IPS-18a (cell line): ENCODE results near the gene YWHAE.
"Not testable (repeated sequence)": the region's sequence is repeated elsewhere in the genome, so short reads cannot be mapped to it uniquely, and the experiment has no call there.

ENCODE experiments used
- H3K27ac ChIP-seq: one replicate; pipeline ENCODE4 v1.5.1; 2013; ENCODE audit warnings: low read length
- H3K27me3 ChIP-seq: one replicate; pipeline ENCODE4 v1.6.1; 2013; ENCODE audit warnings: mild to moderate bottlenecking, low read length; ENCODE audit not compliant: control insufficient read depth, insufficient read depth
- H3K36me3 ChIP-seq: one replicate; pipeline ENCODE4 v1.6.1; 2013; ENCODE audit warnings: low read depth, low read length; ENCODE audit not compliant: control insufficient read depth
- H3K4me1 ChIP-seq: one replicate; pipeline ENCODE4 v1.6.1; 2013; ENCODE audit warnings: low read depth, low read length; ENCODE audit not compliant: control insufficient read depth
- H3K4me3 ChIP-seq: one replicate; pipeline ENCODE4 v1.5.1; 2013; ENCODE audit warnings: low read length
- H3K9ac ChIP-seq: one replicate; pipeline ENCODE4 v1.6.1; 2013; ENCODE audit warnings: mild to moderate bottlenecking, low read length, moderate library complexity
- H3K9me3 ChIP-seq: one replicate; pipeline ENCODE4 v1.6.1; 2013; ENCODE audit warnings: low read depth, low read length; ENCODE audit not compliant: control insufficient read depth

The YWHAE gene

DNA sequence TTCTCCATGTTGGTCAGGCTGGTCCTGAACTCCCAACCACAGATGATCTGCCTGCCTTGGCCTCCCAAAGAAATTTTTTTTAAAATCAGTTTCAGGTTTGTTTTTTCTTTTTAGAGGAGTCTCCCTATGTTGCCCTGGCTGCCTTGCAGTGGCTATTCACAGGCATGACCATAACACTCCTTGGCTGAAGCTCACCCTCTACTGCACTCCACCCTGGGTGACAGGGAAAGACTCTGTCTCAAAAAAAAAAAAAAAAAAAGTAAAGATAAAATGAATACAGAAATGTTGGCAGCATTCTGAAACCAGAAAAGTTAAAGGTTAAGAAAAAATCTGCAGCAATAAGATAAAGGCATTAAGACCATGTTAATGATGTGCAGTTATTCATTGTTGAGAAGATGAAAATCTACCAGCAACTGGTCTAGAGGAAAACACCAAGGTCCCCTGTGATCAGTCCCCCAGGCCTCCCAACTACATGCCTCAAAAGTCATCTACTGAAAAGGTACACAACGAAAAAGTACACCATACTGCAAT, 15.1 kb downstream of the YWHAE start:
- no peak overlapping the region for H3K27ac ChIP-seq
- no peak overlapping the region for H3K9ac ChIP-seq
- H3K4me1 ChIP-seq = peaks cover 4% of the 10 kb centered on the region
- no peak overlapping the region for H3K4me3 ChIP-seq
- peaks cover 2% of the 10 kb centered on the region for H3K36me3 ChIP-seq
- no peaks in the 10 kb centered on the region for H3K9me3 ChIP-seq
- H3K27me3 ChIP-seq = no peaks in the 10 kb centered on the region

- Histone ChIP-seq H3K4me1 (no peaks in the 10 kb centered on the region), H3K4me3 (no peak overlapping the region), H3K9ac (no peak overlapping the region), H3K27ac (no peak overlapping the region), H3K36me3 (peaks cover 7% of the 10 kb centered on the region), H3K27me3 (no peaks in the 10 kb centered on the region), H3K9me3 (no peaks in the 10 kb centered on the region)
Observed at GRCh38 chr17:1379930-1380313, 20.1 kb downstream of the YWHAE start.

GRCh38 chr17:1379208-1379929, 20.7 kb downstream of the YWHAE start:
- Histone ChIP-seq H3K9ac (no peak overlapping the region), H3K4me1 (no peaks in the 10 kb centered on the region), H3K9me3 (no peaks in the 10 kb centered on the region), H3K27me3 (no peaks in the 10 kb centered on the region), H3K27ac (no peak overlapping the region), H3K4me3 (no peak overlapping the region), H3K36me3 (peaks cover 7% of the 10 kb centered on the region)

- H3K27me3 ChIP-seq, H3K9me3 ChIP-seq, H3K27ac ChIP-seq, H3K4me1 ChIP-seq, H3K4me3 ChIP-seq, H3K9ac ChIP-seq: not testable (repeated sequence)
- H3K36me3 ChIP-seq = peaks cover 11% of the 10 kb centered on the region
Observed at GRCh38 chr17:1378476-1378860, 21.6 kb downstream of the YWHAE start.

GRCh38 chr17:1377334-1377733, 22.7 kb downstream of the YWHAE start:
- H3K4me3 ChIP-seq = no peak overlapping the region
- H3K36me3 ChIP-seq = peaks cover 14% of the 10 kb centered on the region
- no peaks in the 10 kb centered on the region for H3K27me3 ChIP-seq
- no peak overlapping the region for H3K9ac ChIP-seq
- H3K27ac ChIP-seq = no peak overlapping the region
- H3K9me3 ChIP-seq = no peaks in the 10 kb centered on the region
- H3K4me1 ChIP-seq = no peaks in the 10 kb centered on the region

DNA sequence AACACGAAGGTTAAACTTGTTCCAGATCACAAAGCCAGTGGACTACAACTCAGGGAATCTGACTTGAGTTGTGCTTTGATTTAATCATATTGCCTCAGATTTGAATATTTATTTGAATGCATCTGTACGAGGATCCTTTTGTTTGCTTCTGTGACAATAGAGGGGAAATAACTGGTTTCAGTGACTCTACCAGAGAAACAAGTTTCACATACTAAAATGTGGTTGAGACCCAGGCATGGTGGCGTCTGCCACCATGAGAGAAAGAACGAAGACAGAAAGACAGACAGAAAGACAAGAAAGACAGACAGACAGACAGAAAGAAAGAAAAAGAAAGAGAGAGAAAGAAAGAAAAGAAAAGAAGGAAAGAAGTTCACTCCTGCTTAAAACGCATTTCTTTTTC, 24.0 kb downstream of the YWHAE start:
- Histone ChIP-seq H3K36me3 (peaks cover 14% of the 10 kb centered on the region), H3K9me3 (no peaks in the 10 kb centered on the region), H3K4me1 (no peaks in the 10 kb centered on the region), H3K9ac (no peak overlapping the region), H3K27ac (no peak overlapping the region), H3K4me3 (no peak overlapping the region), H3K27me3 (no peaks in the 10 kb centered on the region)

- Histone ChIP-seq H3K4me1 (no peaks in the 10 kb centered on the region), H3K36me3 (peaks cover 11% of the 10 kb centered on the region), H3K9me3 (no peaks in the 10 kb centered on the region), H3K4me3 (no peak overlapping the region), H3K27me3 (no peaks in the 10 kb centered on the region), H3K27ac (no peak overlapping the region), H3K9ac (no peak overlapping the region)
Observed at GRCh38 chr17:1375615-1376014, 24.4 kb downstream of the YWHAE start.

GRCh38 chr17:1374431-1375177, 25.4 kb downstream of the YWHAE start:
- peaks cover 11% of the 10 kb centered on the region for H3K36me3 ChIP-seq
- no peak overlapping the region for H3K4me3 ChIP-seq
- no peaks in the 10 kb centered on the region for H3K27me3 ChIP-seq
- no peak overlapping the region for H3K27ac ChIP-seq
- no peak overlapping the region for H3K9ac ChIP-seq
- H3K4me1 ChIP-seq = no peaks in the 10 kb centered on the region
- H3K9me3 ChIP-seq = no peaks in the 10 kb centered on the region

- Histone ChIP-seq H3K27ac (no peak overlapping the region), H3K36me3 (peaks cover 14% of the 10 kb centered on the region), H3K4me1 (no peaks in the 10 kb centered on the region)
Observed at GRCh38 chr17:1373707-1374237, 26.2 kb downstream of the YWHAE start.

DNA sequence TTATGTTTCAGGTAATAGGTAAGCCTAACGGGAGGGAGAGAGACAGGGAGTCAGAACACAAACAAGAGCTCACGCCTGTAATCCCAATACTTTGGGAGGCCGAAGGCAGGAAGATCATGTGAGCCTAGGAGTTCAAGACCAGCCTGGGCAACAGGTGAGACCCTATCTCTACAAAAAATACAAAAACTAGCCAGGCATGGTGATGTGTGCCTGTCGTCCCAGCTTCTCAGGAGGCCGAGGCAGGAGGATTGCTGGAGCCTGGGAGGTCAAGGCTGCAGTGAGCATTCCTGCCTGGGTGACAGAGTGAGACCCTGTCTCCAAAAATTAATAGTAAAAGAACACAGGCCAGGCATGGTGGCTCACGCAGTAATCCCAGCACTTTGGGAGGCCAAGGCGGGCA, 27.4 kb downstream of the YWHAE start:
- H3K9me3 ChIP-seq = no peaks in the 10 kb centered on the region
- H3K9ac ChIP-seq = no peak overlapping the region
- no peaks in the 10 kb centered on the region for H3K27me3 ChIP-seq
- H3K4me3 ChIP-seq = no peak overlapping the region
- no peak overlapping the region for H3K27ac ChIP-seq
- H3K4me1 ChIP-seq = peaks cover 3% of the 10 kb centered on the region
- H3K36me3 ChIP-seq = peaks cover 10% of the 10 kb centered on the region

More at GRCh38 chr17:1373707-1374237, 26.2 kb downstream of the YWHAE start:
- Histone ChIP-seq H3K4me3 (no peak overlapping the region), H3K9ac (no peak overlapping the region), H3K27me3 (no peaks in the 10 kb centered on the region), H3K9me3 (no peaks in the 10 kb centered on the region)

- H3K4me1 ChIP-seq = peaks cover 9% of the 10 kb centered on the region
- no peaks in the 10 kb centered on the region for H3K9me3 ChIP-seq
- H3K9ac ChIP-seq = no peak overlapping the region
- no peaks in the 10 kb centered on the region for H3K27me3 ChIP-seq
- H3K4me3 ChIP-seq = no peak overlapping the region
- peaks cover 14% of the 10 kb centered on the region for H3K36me3 ChIP-seq
- H3K27ac ChIP-seq = no peak overlapping the region
Observed at GRCh38 chr17:1371893-1372590, 28.0 kb downstream of the YWHAE start.
